Right ventricle myocardium superior (tissue), 1 donor: ENCODE data around the gene DDIAS. TPM values are rescaled to one million over a fixed set of nuclear protein-coding genes. Genes with fewer than 3 reads are reported as not detected.
"Not testable (repeated sequence)": the region's sequence is repeated elsewhere in the genome, so short reads cannot be mapped to it uniquely, and the experiment has no call there.

Source experiments
- ATAC-seq: fragments of 200-7000 bp; cut with Tn5 transposase; one replicate; pipeline ENCODE4 v1.9.1; 2020; ENCODE audit warnings: mild to moderate bottlenecking; ENCODE audit not compliant: poor library complexity
- DNase-seq: peaks from one replicate; pipeline ENCODE4 v3.0.0-alpha.2; 2020
- intact Hi-C: fragments of 100-400 bp; cut with DNase I; formaldehyde crosslinking; loops from one replicate; pipeline ENCODE4 v1.11.2; 2022
- long read RNA-seq: library from polyadenylated mRNA; unstranded; transcript quantifications from one replicate; pipeline ENCODE4 v2.0.0, GENCODE V29; 2021
- total RNA-seq: library from RNA; stranded (reverse); fragmentation: NEBNext Ultra II Directional; extraction: Animal tissue kit (Norgen Biotek cat#: 25700); gene quantifications from one replicate; pipeline ENCODE4 v1.2.1, GENCODE V29; 2021
- donor health status: DM: no; HTN: yes; CAD: no; lungs with severe emphysema.

Gene DDIAS
- total RNA-seq, result 0.89 TPM
- long read RNA-seq, result 0 reads

GRCh38 chr11:82901165-82901921, at the start of gene DDIAS:
Gene DDIAS (plus strand): TSS chr11:82901736. CDS start chr11:82914739, 13,003 bp downstream.
- intact Hi-C loops, result loop anchor here (10.0 kb wide), 1 partner anchor 253 kb away; the partner anchor contains the start of gene PCF11
- DNase-seq (peak; percentile 95), ATAC-seq (peak; percentile 89)

GRCh38 chr11:82854242-82854641, 47.3 kb upstream of the DDIAS start:
- ATAC-seq (no peak), DNase-seq (no peak)
- intact Hi-C loops, result no loop called here

- intact Hi-C loops, DNase-seq, ATAC-seq: not testable (repeated sequence)
Observed at GRCh38 chr11:82854916-82855315, 46.6 kb upstream of the DDIAS start.

GRCh38 chr11:82855616-82856015, 45.9 kb upstream of the DDIAS start:
- intact Hi-C loops, result no loop called here
- DNase-seq, result no peak
- ATAC-seq, result no peak

GRCh38 chr11:82857145-82857544, 44.4 kb upstream of the DDIAS start:
- intact Hi-C loops, result no loop called here

GRCh38 chr11:82858133-82858532, 43.4 kb upstream of the DDIAS start:
- no peak for ATAC-seq
- no peak for DNase-seq
- intact Hi-C loops, result no loop called here

More at GRCh38 chr11:82857145-82857544, 44.4 kb upstream of the DDIAS start:
- ATAC-seq (no peak), DNase-seq (no peak)

GRCh38 chr11:82858556-82859091, 42.9 kb upstream of the DDIAS start:
- ATAC-seq, result no peak
- no peak for DNase-seq
- intact Hi-C loops, result no loop called here

- ATAC-seq (no peak), DNase-seq (no peak)
- intact Hi-C loops, result loop anchor here (10.0 kb wide), 1 partner anchor 145 kb away; no protein-coding TSS in a partner anchor
Observed at GRCh38 chr11:82859750-82860149, 41.8 kb upstream of the DDIAS start.

- DNase-seq (no peak), ATAC-seq (no peak)
- intact Hi-C loops, result loop anchor here (10.0 kb wide), 1 partner anchor 148 kb away; no protein-coding TSS in a partner anchor
Observed at GRCh38 chr11:82862379-82862778, 39.2 kb upstream of the DDIAS start.

- DNase-seq, result no peak
- ATAC-seq, result no peak
- intact Hi-C loops, result loop anchor here (10.0 kb wide), 1 partner anchor 148 kb away; no protein-coding TSS in a partner anchor
Observed at GRCh38 chr11:82863209-82863608, 38.3 kb upstream of the DDIAS start.

GRCh38 chr11:82864268-82864667, 37.3 kb upstream of the DDIAS start:
- DNase-seq, result peak; percentile 58
- intact Hi-C loops, result loop anchor here (10.0 kb wide), 1 partner anchor 149 kb away; no protein-coding TSS in a partner anchor
- peak; percentile 57 for ATAC-seq

GRCh38 chr11:82865841-82866240, 35.7 kb upstream of the DDIAS start:
- ATAC-seq (no peak), DNase-seq (no peak)
- intact Hi-C loops, result loop anchor here (10.0 kb wide), 1 partner anchor 151 kb away; no protein-coding TSS in a partner anchor

- intact Hi-C loops, result loop anchor here (10.0 kb wide), 1 partner anchor 153 kb away; no protein-coding TSS in a partner anchor
- ATAC-seq, result peak; percentile 53
- no peak for DNase-seq
Observed at GRCh38 chr11:82867495-82868082, 33.9 kb upstream of the DDIAS start.

- intact Hi-C loops, result loop anchor here (10.0 kb wide), 1 partner anchor 155 kb away; no protein-coding TSS in a partner anchor
- ATAC-seq (peak; percentile 60), DNase-seq (no peak)
Observed at GRCh38 chr11:82869657-82870056, 31.9 kb upstream of the DDIAS start.

GRCh38 chr11:82871646-82872045, 29.9 kb upstream of the DDIAS start:
- DNase-seq (no peak), ATAC-seq (no peak)
- intact Hi-C loops, result no loop called here

- intact Hi-C loops, result no loop called here
- DNase-seq (no peak), ATAC-seq (no peak)
Observed at GRCh38 chr11:82872377-82873150, 29.0 kb upstream of the DDIAS start.

GRCh38 chr11:82873919-82874333, 27.6 kb upstream of the DDIAS start:
- ATAC-seq (no peak), DNase-seq (no peak)
- intact Hi-C loops, result no loop called here

- intact Hi-C loops, result no loop called here
- ATAC-seq (no peak), DNase-seq (no peak)
Observed at GRCh38 chr11:82874646-82875523, 26.7 kb upstream of the DDIAS start.
